RWPE2 (cell line): ENCODE results near the gene PCNX4.

Source experiments
- ATAC-seq: fragments of 200-7000 bp; cut with Tn5 transposase; 3 replicates; pipeline ENCODE4 v1.9.1; 2021; ENCODE audit warnings: low read depth
- DNase-seq: peaks from one replicate; pipeline ENCODE4 v3.0.0-alpha.2; 2020; ENCODE audit warnings: low spot score
- H3K27ac ChIP-seq: fragments of 450-650 bp; 2 replicates; pipeline ENCODE4 v1.5.1; 2017; ENCODE audit warnings: mild to moderate bottlenecking; ENCODE audit not compliant: poor library complexity, severe bottlenecking
- H3K27me3 ChIP-seq: fragments of 250-450 bp; sonication (Bioruptor Pico); 2 replicates; pipeline ENCODE4 v1.5.1; 2021; ENCODE audit warnings: mild to moderate bottlenecking, moderate library complexity; ENCODE audit not compliant: insufficient read depth, poor library complexity, severe bottlenecking
- H3K36me3 ChIP-seq: fragments of 250-450 bp; sonication (Bioruptor Pico); 2 replicates; pipeline ENCODE4 v1.5.1; 2020; ENCODE audit warnings: low read depth, mild to moderate bottlenecking, moderate library complexity
- H3K4me1 ChIP-seq: fragments of 250-450 bp; sonication (Bioruptor Pico); 2 replicates; pipeline ENCODE4 v1.5.1; 2021; ENCODE audit warnings: mild to moderate bottlenecking, moderate library complexity; ENCODE audit not compliant: insufficient read depth, poor library complexity, severe bottlenecking
- H3K4me3 ChIP-seq: fragments of 250-450 bp; sonication (Bioruptor Pico); 2 replicates; pipeline ENCODE4 v1.5.1; 2021; ENCODE audit warnings: mild to moderate bottlenecking, moderate library complexity; ENCODE audit not compliant: severe bottlenecking
- H3K9me3 ChIP-seq: fragments of 250-450 bp; sonication (Bioruptor Pico); 2 replicates; pipeline ENCODE4 v1.5.1; 2021; ENCODE audit warnings: mild to moderate bottlenecking, moderate library complexity; ENCODE audit not compliant: severe bottlenecking
- TF ChIP-seq, protein P1 (sequence below): fragments of 450-650 bp; IDR thresholded peaks from one replicate; pipeline ENCODE4 v1.5.1; 2017; ENCODE audit warnings: mild to moderate bottlenecking, moderate library complexity; ENCODE audit not compliant: poor library complexity, severe bottlenecking

PCNX4 gene

DNA sequence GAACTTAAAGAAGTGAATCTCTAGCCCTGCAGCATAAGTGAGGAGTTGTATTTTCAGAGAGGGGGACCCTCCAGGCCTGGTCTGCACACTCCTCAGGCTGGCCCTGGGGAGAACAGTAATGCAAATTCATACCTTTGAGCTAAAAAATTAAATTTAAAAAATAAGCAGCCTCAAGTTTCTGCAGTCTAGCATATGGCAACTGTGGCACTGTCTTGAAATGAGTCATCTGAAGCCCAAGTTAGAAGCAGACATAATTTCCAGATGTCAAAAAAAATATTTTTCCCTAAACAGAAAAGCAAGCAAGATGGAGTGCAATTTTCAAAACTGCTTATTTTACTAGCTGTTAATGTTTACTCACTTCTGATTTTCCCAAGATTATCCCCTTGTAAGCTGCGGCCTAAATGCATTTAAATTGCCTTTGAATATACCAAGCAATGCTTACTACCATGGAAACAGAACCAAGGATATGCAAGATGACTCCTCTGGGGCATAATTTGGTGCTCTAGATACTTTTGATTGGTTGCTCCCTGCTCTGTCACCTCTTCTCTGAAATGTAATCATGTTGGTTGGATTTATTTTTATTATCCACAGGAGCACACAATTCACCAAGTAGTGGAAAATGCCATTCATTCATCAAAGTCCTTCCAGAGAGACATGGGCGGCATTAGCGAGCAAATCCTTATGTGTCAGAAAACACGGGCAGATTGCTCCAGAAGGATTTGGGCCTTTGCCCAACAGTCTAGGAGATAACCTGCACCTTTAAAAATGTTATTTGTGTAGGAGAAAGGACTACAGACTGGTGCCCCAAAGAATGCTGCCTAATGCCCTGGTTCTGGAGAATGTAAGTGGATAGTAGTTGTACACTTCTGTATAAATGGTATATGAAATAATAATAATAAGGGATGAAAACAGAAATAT lies 98.5 kb downstream of the PCNX4 start:
- TF ChIP-seq, protein P1, sequence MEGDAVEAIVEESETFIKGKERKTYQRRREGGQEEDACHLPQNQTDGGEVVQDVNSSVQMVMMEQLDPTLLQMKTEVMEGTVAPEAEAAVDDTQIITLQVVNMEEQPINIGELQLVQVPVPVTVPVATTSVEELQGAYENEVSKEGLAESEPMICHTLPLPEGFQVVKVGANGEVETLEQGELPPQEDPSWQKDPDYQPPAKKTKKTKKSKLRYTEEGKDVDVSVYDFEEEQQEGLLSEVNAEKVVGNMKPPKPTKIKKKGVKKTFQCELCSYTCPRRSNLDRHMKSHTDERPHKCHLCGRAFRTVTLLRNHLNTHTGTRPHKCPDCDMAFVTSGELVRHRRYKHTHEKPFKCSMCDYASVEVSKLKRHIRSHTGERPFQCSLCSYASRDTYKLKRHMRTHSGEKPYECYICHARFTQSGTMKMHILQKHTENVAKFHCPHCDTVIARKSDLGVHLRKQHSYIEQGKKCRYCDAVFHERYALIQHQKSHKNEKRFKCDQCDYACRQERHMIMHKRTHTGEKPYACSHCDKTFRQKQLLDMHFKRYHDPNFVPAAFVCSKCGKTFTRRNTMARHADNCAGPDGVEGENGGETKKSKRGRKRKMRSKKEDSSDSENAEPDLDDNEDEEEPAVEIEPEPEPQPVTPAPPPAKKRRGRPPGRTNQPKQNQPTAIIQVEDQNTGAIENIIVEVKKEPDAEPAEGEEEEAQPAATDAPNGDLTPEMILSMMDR: no peak
- Histone ChIP-seq H3K4me3 (no peak overlapping the region), H3K36me3 (no peaks in the 10 kb centered on the region), H3K27me3 (no peaks in the 10 kb centered on the region), H3K9me3 (no peaks in the 10 kb centered on the region), H3K4me1 (no peaks in the 10 kb centered on the region), H3K27ac (no peak overlapping the region)
- DNase-seq (no peak), ATAC-seq (no peak)

DNA sequence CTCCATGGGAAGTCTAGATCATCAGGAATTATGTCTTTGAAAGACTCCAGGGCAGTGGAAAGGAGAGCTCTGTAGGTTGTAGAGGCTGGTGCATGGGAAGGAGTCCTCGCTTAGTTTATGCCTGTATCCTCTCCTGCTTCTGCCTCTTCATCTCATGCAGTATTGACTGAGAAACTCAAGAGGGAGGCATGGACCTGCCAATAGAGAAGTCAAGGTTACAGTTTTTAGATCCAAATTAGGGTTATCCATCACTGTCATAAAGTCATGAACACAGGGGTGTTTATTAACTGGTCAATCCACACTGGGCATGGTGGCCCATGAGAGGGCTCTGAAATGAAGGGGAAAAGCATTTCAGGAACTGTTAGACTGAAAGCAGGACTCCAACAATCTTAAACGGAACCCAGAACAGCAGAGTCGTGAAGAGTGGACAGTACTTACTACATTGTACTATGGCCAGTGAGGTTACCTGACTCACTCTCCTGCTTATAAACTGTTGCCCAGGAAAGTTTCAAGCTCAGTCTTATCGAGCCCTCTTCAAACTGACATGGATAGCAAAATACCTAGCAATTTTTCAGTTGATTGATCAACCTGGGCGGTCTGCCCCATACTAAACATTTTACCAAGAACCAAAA lies 103.6 kb downstream of the PCNX4 start:
- no peak for DNase-seq
- no peaks in the 10 kb centered on the region for H3K36me3 ChIP-seq
- H3K4me1 ChIP-seq: no peaks in the 10 kb centered on the region
- ATAC-seq: peak; percentile 57; the same call in 2 of the 3 replicates
- H3K27me3 ChIP-seq: no peaks in the 10 kb centered on the region
- TF ChIP-seq, protein P1: peak; percentile 20
- no peak overlapping the region for H3K4me3 ChIP-seq
- no peak overlapping the region for H3K27ac ChIP-seq
- no peaks in the 10 kb centered on the region for H3K9me3 ChIP-seq

DNA sequence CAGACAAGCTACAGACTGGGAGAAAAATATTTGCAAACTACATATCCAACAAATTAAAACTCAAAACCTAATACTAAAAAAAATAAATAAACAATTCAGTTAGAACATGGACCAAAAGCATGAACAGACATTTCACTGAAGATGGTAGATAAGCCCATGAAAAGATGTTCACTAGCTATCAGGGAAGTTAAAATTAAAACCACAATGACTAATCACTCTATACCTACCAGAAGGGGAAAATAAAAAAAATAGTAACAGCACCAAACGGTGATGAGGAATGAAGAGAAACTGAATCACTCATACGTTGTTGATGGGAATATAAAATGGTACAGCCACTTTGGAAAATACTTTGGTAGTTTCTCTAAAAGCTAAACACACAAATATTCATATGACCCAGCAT lies 104.6 kb downstream of the PCNX4 start:
- Histone ChIP-seq H3K9me3 (no peaks in the 10 kb centered on the region), H3K36me3 (no peaks in the 10 kb centered on the region), H3K27me3 (no peaks in the 10 kb centered on the region), H3K27ac (no peak overlapping the region), H3K4me3 (no peak overlapping the region), H3K4me1 (no peaks in the 10 kb centered on the region)
- DNase-seq (no peak), ATAC-seq (no peak)
- TF ChIP-seq, protein P1: no peak

DNA sequence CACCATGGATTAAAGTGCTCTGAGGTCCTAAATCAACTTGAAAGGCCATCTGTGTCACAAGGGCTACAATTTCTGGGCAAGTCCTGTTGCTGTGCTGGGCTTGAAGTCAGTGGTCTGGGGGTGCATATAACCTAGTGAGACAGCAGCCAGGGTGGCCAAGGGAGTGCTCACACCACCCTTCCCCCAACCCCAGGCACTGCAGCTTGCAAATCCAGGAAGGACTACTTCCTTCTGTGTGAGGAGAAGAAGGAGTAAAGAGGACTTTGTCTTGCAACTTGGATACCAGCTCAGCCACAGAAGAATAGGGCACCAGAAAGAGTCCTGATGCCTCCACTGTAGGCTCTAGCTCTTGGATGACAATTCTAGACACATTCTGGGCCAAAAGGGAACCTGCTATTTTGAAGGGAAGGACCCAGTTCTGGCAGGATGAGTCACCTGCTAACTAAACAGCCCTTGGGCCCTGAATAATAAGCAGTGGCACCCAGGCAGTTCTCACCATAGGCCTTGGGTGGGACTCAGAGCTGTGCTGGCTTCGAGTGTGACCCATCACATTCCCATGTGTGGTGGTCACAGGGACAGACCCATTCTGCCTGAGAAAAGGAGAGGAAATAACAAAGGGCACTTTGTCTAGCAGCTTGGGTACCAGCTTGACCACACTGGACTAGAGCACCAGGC lies 106.0 kb downstream of the PCNX4 start:
- Histone ChIP-seq H3K9me3 (no peaks in the 10 kb centered on the region), H3K4me1 (no peaks in the 10 kb centered on the region), H3K27ac (no peak overlapping the region), H3K36me3 (no peaks in the 10 kb centered on the region), H3K4me3 (no peak overlapping the region), H3K27me3 (no peaks in the 10 kb centered on the region)
- TF ChIP-seq, protein P1: no peak
- DNase-seq (no peak), ATAC-seq (peak; percentile 23; the same call in 2 of the 3 replicates)
